Retinal pigment epithelial cell (primary cell): ENCODE data around the gene KIAA0513.
A peak's percentile ranks its signal among the peaks of the same experiment; 100 is the strongest.

ENCODE experiments used
- DNase-seq: peaks from one replicate; pipeline ENCODE4 v3.0.0-alpha.2; 2010; ENCODE audit warnings: low read depth
- H3K4me3 ChIP-seq: 2 replicates; pipeline ENCODE4 v1.5.1; 2011; ENCODE audit warnings: mild to moderate bottlenecking, low read length, control low read depth, moderate library complexity
- TF ChIP-seq, protein P1 (sequence below): conservative IDR thresholded peaks from 2 replicates; pipeline ENCODE4 v1.5.1; 2011; ENCODE audit warnings: low read depth, low read length, control low read depth, inconsistent platforms

The KIAA0513 gene

GRCh38 chr16:85018529-85019236 is 8.9 kb upstream of the KIAA0513 start:
- TF ChIP-seq, protein P1, sequence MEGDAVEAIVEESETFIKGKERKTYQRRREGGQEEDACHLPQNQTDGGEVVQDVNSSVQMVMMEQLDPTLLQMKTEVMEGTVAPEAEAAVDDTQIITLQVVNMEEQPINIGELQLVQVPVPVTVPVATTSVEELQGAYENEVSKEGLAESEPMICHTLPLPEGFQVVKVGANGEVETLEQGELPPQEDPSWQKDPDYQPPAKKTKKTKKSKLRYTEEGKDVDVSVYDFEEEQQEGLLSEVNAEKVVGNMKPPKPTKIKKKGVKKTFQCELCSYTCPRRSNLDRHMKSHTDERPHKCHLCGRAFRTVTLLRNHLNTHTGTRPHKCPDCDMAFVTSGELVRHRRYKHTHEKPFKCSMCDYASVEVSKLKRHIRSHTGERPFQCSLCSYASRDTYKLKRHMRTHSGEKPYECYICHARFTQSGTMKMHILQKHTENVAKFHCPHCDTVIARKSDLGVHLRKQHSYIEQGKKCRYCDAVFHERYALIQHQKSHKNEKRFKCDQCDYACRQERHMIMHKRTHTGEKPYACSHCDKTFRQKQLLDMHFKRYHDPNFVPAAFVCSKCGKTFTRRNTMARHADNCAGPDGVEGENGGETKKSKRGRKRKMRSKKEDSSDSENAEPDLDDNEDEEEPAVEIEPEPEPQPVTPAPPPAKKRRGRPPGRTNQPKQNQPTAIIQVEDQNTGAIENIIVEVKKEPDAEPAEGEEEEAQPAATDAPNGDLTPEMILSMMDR = no peak
- no peak overlapping the region for H3K4me3 ChIP-seq
- no peak for DNase-seq

DNA sequence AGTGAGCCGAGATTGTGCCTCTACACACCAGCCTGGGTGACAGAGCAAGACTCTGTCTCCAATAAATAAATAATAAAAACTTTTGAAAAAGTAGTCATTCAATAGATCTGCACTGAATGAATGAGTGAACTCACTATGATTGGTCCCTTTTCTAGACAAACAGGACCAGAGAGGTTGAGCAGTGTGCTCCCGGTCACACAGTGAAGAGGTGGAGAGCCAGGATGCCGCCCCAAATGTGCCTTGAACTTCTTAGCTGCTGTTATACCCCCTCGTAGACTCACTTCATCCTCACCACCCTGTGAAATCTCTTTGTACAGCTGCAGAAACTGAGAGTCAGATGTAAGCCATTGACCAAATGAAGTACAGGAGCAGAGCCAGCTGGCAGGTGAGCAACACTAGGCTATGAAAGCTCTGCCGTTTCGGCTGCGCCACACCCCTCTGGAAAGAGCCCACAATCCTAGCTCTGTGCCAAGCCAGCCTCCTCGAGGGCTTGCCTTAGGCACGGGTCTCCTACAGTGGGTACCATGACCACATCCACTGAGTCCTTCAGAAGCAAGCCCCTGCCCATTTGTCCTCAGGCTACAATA is 7.8 kb upstream of the KIAA0513 start:
- DNase-seq = no peak
- no peak overlapping the region for H3K4me3 ChIP-seq
- TF ChIP-seq, protein P1 = no peak

DNA sequence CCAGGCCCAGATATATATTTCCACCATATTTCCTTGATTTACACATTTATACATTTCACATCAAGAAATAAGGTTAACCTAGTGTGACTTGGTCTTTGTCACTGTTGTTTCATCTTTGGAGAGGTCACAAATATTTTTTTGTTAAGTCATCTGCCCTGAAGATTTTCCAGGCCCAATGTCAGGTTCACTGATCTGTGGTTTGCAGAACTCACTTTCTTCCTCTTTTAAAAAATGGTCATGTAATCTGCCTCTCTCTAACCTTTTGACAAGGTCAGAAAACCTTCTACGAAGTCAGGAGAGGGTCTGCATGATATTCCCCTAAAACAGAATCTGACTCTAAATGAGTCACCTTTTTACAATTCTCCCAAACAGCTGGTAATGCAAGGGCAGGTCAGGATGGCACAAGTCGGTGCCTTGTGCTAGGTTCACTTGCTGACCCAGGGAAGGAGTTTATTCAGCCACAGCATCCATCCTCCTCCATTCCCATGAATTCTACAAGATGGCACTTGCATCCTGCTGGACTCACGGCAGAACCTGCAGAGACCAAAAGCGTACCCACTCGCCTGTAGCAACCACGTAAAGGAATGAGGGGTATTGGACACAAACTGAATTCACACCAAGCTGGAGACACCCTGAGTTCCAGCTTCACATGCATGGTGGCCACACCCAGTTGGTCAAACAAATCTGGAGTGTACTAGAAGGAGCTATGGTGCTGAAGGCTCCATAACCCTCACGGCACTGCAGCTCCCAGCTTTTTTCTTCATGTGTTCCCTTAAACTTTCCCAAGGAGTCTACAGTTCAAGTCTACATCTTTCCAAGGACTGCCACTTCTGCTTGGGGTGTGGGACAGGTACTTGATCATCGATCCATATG is 1.6 kb upstream of the KIAA0513 start:
- DNase-seq = no peak
- no peak overlapping the region for H3K4me3 ChIP-seq
- TF ChIP-seq, protein P1 = no peak

DNA sequence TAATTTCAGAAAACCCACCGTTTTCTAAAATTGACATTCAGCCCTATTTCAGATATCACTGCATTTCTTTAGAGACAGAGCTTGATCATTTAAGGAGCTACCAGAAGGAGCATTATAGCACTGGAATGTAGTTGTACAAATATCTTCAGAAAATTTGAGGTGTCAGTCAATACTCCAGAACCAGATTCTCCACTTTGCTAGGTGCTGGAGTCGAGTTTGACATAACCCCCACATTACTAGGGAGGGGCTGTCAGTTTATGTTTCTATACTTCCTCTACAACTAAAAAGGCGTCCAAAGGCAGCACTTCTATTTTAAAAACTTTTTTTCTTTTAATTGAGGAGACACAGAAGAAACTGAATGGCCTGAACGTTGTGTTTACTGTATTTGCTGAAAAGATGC is 892 bp upstream of the KIAA0513 start:
- DNase-seq = no peak
- peak overlapping the region; percentile 80 for H3K4me3 ChIP-seq
- TF ChIP-seq, protein P1 = no peak

DNA sequence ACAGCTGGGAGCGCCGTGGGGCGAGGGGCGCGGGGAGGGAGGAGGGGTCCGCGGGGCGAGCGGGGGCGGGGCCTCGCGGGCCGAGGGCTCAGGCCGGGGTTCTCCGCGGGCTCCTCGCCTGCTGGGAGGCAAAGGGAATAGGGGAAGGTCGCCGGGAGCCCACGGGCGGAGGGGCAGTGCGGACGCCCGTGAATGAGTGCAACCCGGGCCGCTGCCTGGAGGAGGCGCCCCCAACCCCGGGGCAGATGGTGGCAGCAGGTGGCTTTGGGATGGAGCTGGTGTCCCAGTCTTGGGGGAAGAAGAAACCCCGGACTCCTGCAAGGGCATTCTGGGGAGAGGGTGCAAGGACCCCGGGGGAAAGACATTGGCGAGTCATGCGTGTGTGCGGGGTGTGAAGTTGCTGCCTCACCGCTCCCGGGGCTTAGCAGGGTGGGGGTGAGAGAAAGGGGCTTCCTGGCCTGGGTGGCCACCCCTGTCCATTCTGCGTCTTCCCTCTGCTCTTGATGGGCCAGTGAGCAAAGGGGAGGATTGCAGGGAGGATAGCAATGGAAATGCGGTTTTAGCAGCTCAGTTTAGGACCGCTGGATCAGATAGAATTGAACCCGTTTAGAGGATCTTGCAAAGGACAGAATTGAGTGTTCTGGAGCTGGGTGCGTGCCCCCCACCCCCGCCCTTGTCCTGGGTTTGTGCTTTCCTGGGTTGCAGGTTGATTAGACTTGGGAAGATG is 526 bp downstream of the KIAA0513 start:
- no peak for DNase-seq
- TF ChIP-seq, protein P1 = peak; percentile 30
- peak overlapping the region; percentile 65 for H3K4me3 ChIP-seq

GRCh38 chr16:85028685-85029407 is 1.3 kb downstream of the KIAA0513 start:
- no peak for DNase-seq
- TF ChIP-seq, protein P1 = no peak
- no peak overlapping the region for H3K4me3 ChIP-seq
